IMR-90 (cell line): ENCODE measurements around the gene NYAP1.

Experiments used
- BHLHE40 ChIP-seq: fragments of 150-350 bp; IDR thresholded peaks from 2 replicates; pipeline ENCODE4 v1.6.1; 2016; ENCODE audit warnings: mild to moderate bottlenecking, low read depth, low read length
- CHD1 ChIP-seq: IDR thresholded peaks from 2 replicates; pipeline ENCODE4 v1.6.1; 2012; ENCODE audit warnings: low read depth, low read length, improper control_type of control experiment
- CTCF ChIP-seq: conservative IDR thresholded peaks from 2 replicates; pipeline ENCODE4 v1.5.1; 2012; ENCODE audit warnings: mild to moderate bottlenecking, low read depth, low read length, improper control_type of control experiment
- MXI1 ChIP-seq: IDR thresholded peaks from 2 replicates; pipeline ENCODE4 v1.6.1; 2012; ENCODE audit warnings: low read depth, mild to moderate bottlenecking, low read length, moderate library complexity, borderline replicate concordance
- POLR2A ChIP-seq: IDR thresholded peaks from 2 replicates; pipeline ENCODE4 v1.6.1; 2012; ENCODE audit warnings: mild to moderate bottlenecking, low read depth, low read length
- RCOR1 ChIP-seq: IDR thresholded peaks from 2 replicates; pipeline ENCODE4 v1.6.1; 2012; ENCODE audit warnings: mild to moderate bottlenecking, low read length, improper control_type of control experiment; ENCODE audit not compliant: insufficient replicate concordance
- RFX5 ChIP-seq: IDR thresholded peaks from 2 replicates; pipeline ENCODE4 v1.8.0; 2012; ENCODE audit warnings: low read depth, mild to moderate bottlenecking, low read length, moderate library complexity
- SMC3 ChIP-seq: fragments of 150-350 bp; IDR thresholded peaks from 2 replicates; pipeline ENCODE4 v1.6.1; 2016; ENCODE audit warnings: low read depth, mild to moderate bottlenecking, antibody characterized with exemption, low read length, moderate library complexity
- TF ChIP-seq, protein P1 (sequence below): fragments of 150-350 bp; IDR thresholded peaks from 2 replicates; pipeline ENCODE4 v1.6.1; 2017; ENCODE audit warnings: mild to moderate bottlenecking, antibody characterized with exemption, low read length, low read depth

DNA sequence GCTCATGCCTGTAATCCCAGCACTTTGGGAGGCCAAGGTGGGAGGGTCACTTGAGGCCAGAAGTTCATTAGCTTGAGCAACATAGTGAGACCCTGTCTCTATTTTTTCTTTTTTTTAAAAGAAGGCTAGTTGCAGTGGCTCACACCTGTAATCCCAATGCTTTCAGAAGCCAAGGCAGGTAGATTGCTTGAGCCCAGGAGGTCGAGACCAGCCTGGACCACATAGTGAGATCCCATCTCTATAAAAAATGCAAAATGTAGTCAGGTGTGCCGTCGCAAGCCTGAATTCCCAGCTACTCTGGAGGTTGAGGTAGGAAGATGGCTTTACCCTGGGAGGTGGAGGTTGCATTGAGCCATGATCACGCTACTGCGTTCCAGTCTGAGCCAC lies 7.5 kb downstream of the NYAP1 start:
- TF ChIP-seq, protein P1, sequence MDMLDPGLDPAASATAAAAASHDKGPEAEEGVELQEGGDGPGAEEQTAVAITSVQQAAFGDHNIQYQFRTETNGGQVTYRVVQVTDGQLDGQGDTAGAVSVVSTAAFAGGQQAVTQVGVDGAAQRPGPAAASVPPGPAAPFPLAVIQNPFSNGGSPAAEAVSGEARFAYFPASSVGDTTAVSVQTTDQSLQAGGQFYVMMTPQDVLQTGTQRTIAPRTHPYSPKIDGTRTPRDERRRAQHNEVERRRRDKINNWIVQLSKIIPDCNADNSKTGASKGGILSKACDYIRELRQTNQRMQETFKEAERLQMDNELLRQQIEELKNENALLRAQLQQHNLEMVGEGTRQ = no peak
- TF ChIP-seq CTCF (no peak), RFX5 (no peak), SMC3 (no peak), POLR2A (no peak), MXI1 (no peak), BHLHE40 (no peak), RCOR1 (no peak), CHD1 (no peak)
